GM23338 (cell line): ENCODE measurements around the gene TPI1.

Experiments
- CREB1 ChIP-seq: fragments of 250-450 bp; sonication (Bioruptor Pico); IDR thresholded peaks from 2 replicates; pipeline ENCODE4 v1.5.0; 2020; ENCODE audit warnings: low read depth, mild to moderate bottlenecking, moderate library complexity
- CTCF ChIP-seq, 2 experiments: fragments of 200-600 bp in 1 of 2; sonication (generic) in 1 of 2; conservative IDR thresholded peaks; 2 replicates each; pipeline versions ENCODE4 v1.5.1 to v1.6.1; 2016 to 2017; ENCODE audit warnings: antibody characterized with exemption in 2 of 2, low read depth in 2 of 2, mild to moderate bottlenecking in 2 of 2, moderate library complexity in 1 of 2
- EZH2 ChIP-seq: fragments of 200-600 bp; sonication (generic); IDR thresholded peaks from one replicate; pipeline ENCODE4 v1.8.0; 2017; ENCODE audit warnings: antibody characterized with exemption, mild to moderate bottlenecking, low read depth; ENCODE audit not compliant: unreplicated experiment

GRCh38 chr12:6854036-6854435 is 13.3 kb upstream of the TPI1 start:
- TF ChIP-seq EZH2 (no peak), CTCF (conservative IDR thresholded peaks at IDR 0.05; ENCODE audit: low read depth in 2 of 2) (no peak), CREB1 (CRISPR knock-in tag) (no peak)
